ENCODE data around the gene VCP. TPM values are rescaled to one million over a fixed set of nuclear protein-coding genes. Genes with fewer than 3 reads are reported as not detected.
A peak's percentile ranks its signal among the peaks of the same experiment; 100 is the strongest.

The VCP gene
- total and polyA plus RNA-seq, 9 of the 15 experiments (the other 6 are each of a cell fraction or from before 2014, with no cell fraction given) = 7.1 to 257 (median 199) TPM

- TF ChIP-seq CCNT2 (IDR thresholded peaks at IDR 0.05; ENCODE audit: borderline replicate concordance, extremely low read depth, insufficient read length, low read depth, low read length) = peak; percentile 41
- no peak for TF ChIP-seq KLF16 (IDR thresholded peaks at IDR 0.05)
- no peak for TF ChIP-seq SRSF1 (IDR thresholded peaks at IDR 0.05; ENCODE audit: low read depth, low read length)
- TF ChIP-seq HOXB6 (CRISPR knock-in tag; IDR thresholded peaks at IDR 0.05; ENCODE audit: borderline replicate concordance) = no peak
- no peak for TF ChIP-seq ZNF311 (CRISPR knock-in tag; IDR thresholded peaks at IDR 0.05)
- no peak for TF ChIP-seq ZZZ3 (IDR thresholded peaks at IDR 0.05)
- TF ChIP-seq, protein P1, sequence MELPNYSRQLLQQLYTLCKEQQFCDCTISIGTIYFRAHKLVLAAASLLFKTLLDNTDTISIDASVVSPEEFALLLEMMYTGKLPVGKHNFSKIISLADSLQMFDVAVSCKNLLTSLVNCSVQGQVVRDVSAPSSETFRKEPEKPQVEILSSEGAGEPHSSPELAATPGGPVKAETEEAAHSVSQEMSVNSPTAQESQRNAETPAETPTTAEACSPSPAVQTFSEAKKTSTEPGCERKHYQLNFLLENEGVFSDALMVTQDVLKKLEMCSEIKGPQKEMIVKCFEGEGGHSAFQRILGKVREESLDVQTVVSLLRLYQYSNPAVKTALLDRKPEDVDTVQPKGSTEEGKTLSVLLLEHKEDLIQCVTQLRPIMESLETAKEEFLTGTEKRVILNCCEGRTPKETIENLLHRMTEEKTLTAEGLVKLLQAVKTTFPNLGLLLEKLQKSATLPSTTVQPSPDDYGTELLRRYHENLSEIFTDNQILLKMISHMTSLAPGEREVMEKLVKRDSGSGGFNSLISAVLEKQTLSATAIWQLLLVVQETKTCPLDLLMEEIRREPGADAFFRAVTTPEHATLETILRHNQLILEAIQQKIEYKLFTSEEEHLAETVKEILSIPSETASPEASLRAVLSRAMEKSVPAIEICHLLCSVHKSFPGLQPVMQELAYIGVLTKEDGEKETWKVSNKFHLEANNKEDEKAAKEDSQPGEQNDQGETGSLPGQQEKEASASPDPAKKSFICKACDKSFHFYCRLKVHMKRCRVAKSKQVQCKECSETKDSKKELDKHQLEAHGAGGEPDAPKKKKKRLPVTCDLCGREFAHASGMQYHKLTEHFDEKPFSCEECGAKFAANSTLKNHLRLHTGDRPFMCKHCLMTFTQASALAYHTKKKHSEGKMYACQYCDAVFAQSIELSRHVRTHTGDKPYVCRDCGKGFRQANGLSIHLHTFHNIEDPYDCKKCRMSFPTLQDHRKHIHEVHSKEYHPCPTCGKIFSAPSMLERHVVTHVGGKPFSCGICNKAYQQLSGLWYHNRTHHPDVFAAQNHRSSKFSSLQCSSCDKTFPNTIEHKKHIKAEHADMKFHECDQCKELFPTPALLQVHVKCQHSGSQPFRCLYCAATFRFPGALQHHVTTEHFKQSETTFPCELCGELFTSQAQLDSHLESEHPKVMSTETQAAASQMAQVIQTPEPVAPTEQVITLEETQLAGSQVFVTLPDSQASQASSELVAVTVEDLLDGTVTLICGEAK (IDR thresholded peaks at IDR 0.05) = peak; percentile 99
- TF ChIP-seq, protein P1 (CRISPR knock-in tag; IDR thresholded peaks at IDR 0.05) = no peak
- peak; percentile 66; the same call in 1 of the 2 replicates for TF ChIP-seq FOXJ2 (tag; IDR thresholded peaks at IDR 0.05)
- no peak for TF ChIP-seq EWSR1 (IDR thresholded peaks at IDR 0.05; ENCODE audit: borderline replicate concordance, low read depth, partially characterized antibody)
- peak in 1 of 2 experiments; percentile 23; a peak in 1 of 3 replicates for TF ChIP-seq CBX3 (IDR thresholded peaks at IDR 0.05; ENCODE audit: borderline replicate concordance in 1 of 2, low read length in 2 of 2)
- no peak for TF ChIP-seq CBFB (CRISPR knock-in tag; IDR thresholded peaks at IDR 0.05)
- TF ChIP-seq GATA2 (CRISPR knock-in tag; IDR thresholded peaks at IDR 0.05) = no peak
- TF ChIP-seq ZC3H8 (IDR thresholded peaks at IDR 0.05) = no peak
- no peak for TF ChIP-seq PTTG1 (tag; IDR thresholded peaks at IDR 0.05; ENCODE audit: low read depth)
- no peak for TF ChIP-seq BDP1 (IDR thresholded peaks at IDR 0.05; ENCODE audit: insufficient read depth, insufficient read length)
Observed at GRCh38 chr9:35102769-35103659, 30.6 kb upstream of the VCP start, which contains the start of gene STOML2 (continued).

Data from K562 (cell line).